Non-pigmented ciliary epithelial cell (primary cell): ENCODE measurements around the gene GRIP1.

ENCODE experiments used
- DNase-seq: peaks from one replicate; pipeline ENCODE4 v3.0.0-alpha.2; 2010; ENCODE audit warnings: low read depth

Gene GRIP1

DNA sequence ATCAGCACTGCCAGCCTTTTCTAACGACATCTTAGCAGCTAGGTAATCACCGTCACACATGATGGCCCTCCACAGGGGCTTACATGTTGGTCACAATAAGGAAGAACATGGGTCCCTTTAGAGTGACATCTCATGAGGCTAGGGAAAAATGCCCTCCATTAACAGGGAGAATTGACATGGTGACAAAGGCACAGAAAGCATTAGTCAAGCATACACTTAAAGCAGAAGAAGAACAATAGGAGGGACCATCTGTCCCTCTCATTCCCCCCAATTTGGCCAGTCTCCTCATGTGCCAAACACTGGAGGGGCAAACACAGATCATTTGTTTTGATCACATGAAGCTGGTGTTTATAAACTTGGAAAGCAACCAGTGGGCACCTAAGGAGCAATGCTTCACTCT, 78.0 kb downstream of the GRIP1 start:
- no peak for DNase-seq

DNA sequence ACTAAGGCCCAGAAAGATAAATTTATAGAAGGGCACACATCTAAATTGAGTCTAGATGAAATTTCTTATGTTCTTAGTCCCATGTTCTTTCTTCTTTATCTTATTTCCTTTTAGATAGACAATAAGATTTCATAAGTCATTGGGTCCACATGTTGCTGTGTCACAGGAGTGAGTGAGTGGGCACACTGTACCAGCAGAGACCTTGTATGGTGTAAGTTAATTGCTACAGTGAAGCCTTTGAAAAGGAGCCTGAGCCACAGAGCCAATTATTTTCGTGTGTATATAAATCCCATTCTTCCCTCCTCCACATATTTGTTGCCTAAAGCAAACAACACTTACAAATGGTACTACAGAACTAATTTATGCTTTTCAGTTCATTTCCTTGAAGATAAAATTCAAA, 79.1 kb downstream of the GRIP1 start:
- DNase-seq: no peak

DNA sequence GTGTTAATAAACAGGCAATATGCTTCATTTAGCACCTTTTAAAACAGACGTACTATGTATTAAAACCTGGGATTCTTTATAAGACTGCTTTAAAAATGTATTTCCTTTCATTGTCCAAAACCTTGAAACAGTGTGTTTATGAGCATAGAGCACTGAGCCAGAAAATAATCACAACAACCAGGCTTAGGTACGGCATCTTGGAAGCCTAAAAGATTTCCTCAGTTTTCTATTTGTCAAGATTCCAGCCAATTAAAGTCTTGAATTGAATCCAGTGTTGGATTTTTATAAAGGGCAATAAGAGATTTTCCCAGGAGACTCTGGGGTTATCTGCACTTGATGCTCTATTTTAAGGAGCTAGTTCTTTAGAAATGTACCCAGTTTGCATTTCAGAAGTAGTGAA, 80.3 kb downstream of the GRIP1 start:
- no peak for DNase-seq

DNA sequence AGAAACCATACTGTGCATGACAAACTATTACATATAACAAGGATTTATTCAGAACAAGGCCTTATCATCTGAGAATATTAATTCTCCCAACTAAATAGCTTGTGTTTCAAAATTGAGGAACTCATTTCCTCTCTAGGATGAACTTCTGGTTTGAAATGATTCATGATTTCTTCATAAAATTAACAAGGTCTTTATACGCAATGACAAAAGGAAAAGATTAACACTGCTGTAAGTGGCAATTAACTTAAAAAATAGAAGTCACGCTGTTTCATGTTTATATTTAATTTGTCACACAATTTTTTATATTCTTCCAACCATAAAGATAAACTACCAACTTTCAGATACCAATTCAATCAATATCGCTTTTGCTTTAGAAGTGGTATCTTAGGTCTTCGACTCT, 80.8 kb downstream of the GRIP1 start:
- no peak for DNase-seq

DNA sequence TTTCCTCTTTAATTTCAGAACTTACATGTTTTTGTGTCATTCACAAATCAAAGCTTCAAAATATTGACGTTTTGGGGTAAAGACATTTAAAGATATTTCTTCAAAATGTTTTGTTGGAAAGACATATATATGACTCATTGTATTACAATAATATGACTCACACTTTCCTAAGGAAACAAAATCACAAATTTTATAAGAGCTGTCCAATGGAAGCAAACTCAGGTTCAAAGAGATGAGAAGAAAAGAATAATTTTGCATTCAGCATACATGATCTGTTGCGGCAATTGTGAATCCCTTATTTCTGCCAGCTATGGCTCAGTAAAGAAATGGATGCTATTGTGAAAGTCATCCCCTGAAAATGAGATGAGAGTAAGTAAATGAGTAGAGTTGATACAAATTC, 82.7 kb downstream of the GRIP1 start:
- no peak for DNase-seq

DNA sequence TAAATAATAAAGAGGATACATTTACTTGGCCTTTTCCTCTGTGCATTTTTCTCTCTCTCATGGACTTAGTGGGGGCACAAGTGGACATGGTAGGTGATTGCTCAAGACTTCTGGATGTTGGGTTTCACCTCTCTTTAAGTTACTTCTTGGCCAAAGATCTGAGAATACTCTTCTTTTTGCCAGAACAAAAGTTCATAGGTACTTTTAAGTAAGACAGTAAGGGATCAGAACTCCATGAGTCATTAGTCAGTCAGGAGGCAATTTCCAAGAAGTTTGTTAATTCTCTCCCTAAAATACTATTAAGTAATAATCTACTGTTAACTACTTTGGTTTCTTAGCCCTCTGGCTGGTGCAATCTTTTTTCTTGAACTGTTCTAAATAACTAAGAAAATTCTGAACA, 84.2 kb downstream of the GRIP1 start:
- DNase-seq: no peak

DNA sequence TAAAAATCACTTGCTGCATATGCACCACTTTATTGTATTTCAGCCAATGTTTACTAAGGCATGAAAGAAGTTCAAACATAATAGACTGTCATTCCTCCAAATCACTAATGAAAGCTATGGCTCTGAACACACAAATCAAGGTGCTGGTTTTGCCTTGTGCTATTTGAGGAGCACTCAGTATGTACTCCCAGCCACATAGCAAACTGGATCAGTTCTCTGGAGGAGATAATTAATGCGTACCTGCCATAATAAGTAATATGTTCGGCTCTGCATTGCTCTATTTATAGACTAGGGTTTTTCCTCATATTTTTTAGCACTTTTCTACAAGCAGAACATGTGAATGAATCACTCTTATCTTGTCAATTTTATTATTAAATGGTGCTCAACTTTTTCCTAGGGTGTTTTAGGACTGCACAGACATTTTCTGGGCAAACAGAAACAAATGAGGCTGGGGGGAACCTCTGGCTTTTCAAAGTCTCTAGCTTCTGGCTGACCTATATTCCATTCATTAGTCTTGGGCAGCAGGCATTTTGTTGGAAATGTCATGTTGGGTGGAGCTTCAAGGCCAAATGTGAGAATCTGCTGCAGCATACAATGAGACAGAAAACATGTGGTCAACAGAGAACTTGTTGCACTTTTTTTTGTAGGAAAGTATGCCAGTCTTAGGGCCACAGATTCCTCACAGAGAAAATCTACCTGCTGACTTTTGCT, 88.4 kb downstream of the GRIP1 start:
- DNase-seq: no peak

DNA sequence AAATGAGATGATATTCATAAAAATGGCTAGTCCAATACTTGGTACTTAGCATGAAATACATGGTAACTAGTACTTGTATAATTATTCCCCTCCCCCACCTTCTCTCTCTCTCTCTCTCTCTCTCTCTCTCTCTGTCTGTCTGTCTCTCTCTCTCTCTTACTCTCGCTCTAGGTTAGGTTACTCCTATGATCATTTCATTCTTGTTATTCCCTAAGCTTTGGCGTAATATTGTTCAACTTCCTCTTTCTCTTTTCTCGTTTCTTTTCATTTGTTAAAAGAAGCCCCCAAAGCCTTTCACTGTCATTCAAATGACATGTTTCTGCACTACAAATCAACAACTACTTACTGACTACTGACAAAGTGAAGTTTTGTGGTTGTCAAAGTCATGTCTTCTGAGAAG, 89.8 kb downstream of the GRIP1 start:
- DNase-seq: no peak

DNA sequence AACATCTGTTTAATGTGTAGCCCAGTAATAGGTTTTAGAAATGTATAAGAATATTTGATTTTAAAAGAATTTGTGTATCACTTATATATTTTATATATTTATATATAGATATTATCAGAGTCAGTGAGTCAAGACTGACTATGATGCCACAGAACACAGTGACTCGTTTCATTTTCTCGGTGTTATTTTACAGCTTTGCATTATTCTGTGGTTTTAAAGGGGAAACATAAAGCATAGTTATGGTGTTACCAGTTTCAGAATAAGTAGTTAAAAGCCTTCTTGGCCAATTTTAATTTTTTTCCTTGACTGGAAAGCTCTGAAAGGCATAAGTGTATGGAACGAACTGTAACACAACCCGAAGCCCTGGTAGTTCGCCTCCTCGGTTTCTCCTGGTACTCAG, 91.0 kb downstream of the GRIP1 start:
- DNase-seq: no peak

DNA sequence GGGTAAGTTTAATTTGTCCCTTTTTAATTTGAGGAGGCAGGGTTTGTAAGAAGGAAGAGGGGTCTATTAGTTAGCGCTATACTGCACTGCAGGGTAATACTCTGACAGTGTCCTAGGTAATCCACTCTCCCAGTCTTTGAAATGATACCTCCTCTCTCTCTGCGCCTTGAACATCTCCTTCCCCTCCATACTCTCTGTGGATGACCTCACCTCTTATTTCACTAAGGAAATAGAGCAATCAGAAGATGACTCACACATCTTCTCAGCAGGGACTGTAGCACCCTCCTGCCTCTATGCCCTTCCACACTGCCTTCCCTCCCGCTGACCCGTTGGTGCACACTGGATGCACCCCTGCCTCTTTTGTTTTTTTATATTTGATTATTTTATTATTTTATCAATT, 94.2 kb downstream of the GRIP1 start:
- DNase-seq: no peak

DNA sequence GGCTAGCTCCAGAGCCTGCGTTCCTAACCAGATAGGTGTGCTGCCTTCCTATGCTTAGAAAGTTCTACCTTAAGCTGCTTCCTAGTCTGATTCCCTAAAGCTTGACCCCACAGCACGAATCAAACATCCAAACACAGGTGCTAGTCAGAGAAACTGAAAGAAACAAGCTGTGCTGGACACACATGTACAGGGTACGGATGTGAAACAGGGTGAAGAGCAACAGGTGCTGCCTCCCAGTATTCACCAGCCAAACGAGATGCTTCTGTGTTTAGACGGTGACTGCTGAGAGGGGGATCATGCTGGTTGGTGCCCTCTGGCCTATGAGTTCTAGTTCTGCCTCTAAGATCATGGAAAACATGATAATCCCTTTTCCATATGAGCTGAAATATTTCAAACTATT, 105.3 kb downstream of the GRIP1 start:
- no peak for DNase-seq

DNA sequence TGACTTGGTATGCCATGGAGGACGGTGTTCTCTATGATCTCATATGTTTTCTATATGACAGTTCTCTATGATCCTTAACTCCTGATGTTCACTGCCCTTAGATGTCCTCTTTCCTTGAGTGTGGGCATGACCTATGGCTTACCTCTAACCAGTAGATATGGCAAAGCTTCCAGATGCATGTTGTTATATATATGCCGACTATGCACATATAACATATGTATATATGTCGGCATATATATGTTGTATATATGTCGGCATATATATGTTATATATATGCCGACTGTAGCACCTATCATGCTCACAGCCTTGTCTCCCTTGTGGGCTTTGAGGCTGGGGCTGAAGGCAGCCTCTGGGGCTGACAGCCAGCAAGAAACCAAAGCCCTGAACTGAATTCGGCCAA, 106.0 kb downstream of the GRIP1 start:
- DNase-seq: no peak

DNA sequence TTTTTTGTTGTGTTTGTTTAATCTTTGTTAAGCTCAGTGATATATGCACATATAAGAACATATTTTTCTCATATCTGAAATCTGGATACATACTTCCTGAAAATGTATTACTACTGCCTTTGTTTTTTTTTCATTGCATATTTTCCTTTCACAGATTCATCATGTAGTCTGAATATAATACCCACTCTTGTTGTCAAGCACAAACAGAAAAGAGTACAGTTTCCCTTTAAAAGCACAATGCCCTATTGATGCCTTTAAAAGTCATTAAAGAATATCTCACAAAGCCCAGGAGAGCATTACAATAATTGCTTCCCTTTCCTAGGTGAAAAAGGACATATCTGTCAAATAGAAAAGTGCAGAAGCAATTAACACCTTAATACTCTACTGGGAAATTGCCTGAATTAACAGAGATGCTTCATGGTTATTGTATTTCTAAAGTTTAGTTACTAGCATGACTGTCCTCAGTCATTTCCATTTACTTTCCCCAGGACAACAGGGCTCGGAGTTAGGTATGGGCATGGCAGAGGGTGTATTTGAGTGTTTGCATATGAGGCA, 107.4 kb downstream of the GRIP1 start:
- DNase-seq: no peak

DNA sequence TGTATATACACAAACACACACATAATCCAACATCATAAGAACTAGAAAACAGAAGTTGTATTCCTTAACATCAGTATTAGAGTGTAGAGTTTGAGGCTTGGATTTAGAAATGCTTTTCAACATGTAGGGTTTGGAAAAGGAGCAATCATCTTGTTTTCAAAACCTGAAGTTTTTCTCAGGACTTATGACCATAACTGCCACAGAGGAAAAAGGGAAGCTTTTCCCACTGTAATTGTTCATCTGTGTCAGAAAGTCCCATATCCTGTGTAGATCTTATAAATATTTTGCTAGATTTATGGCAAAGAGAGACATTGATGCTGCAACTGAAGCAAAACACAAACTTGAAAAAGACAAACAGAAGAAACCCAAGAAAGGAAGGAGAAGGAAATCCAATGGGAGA, 115.7 kb downstream of the GRIP1 start:
- no peak for DNase-seq

DNA sequence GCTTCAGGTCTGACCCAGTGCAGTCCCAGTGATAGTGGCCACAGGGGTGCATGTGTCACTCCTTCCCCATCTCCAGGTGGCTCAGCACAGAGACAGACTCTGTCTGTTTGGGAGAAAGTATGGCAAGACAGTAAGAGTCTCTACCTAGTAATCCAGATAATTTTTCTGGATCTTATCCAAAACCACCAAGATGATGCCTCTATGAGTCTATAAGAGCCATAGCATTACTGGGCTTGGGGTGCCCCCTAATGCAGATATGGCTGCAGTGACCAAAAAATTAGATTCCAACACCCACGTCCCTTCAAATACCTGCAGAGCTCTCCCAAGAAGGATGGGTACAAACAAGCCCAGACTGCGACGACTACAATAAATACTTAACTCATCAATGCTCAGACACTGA, 123.8 kb downstream of the GRIP1 start:
- DNase-seq: no peak

DNA sequence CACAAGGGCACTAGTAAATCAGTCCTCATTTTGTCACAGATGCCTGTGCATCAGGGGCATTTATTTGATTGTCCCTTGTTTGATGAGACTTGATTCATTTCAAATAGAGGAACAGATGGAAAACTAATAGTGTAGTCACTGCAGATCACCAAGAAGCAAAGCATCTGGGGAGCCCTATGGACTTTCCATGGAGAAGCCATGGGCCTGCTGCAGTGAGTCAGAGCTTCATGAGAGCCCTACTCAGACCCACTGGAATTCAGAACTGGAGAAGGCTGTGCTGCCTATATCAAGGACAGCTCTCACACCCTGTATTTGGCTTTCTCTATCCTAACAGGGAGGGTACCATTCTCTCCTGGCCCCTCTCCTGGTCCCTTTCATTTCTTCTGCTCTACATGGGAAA, 126.2 kb downstream of the GRIP1 start:
- DNase-seq: no peak

DNA sequence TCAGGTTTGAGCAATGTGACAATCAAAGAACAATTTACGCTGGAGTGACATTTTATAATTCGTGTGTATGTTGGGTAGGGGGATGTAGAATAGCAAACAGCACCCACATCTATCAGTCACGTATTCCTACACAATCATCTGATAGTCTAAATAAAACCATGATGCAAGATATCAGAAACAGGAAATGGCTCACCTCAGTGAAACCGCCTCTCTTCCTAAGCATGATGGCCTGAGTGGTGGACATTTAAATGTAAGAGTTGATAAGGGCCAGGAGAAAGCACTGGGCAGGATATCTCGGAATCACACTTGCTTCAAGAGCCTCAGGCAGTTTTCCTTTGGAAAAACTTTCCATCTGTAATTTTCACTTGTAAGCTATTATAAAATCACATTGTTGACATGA, 128.2 kb downstream of the GRIP1 start:
- no peak for DNase-seq

DNA sequence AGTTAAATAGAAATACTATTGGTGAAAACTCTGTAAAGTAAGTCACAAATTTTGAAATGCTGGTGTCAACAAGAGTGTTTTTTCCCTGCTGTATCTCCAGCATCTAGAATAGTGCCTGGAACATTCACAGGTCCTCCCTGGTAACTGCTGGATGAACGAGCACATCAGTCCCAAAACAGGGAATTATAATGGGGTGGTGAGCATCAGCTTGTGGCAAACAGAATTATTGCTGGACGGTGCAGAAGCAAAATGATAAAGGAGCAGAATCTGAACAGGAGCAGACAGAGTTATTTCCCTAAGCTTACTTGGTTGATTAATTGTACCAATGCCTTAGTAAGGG, 129.9 kb downstream of the GRIP1 start:
- no peak for DNase-seq

DNA sequence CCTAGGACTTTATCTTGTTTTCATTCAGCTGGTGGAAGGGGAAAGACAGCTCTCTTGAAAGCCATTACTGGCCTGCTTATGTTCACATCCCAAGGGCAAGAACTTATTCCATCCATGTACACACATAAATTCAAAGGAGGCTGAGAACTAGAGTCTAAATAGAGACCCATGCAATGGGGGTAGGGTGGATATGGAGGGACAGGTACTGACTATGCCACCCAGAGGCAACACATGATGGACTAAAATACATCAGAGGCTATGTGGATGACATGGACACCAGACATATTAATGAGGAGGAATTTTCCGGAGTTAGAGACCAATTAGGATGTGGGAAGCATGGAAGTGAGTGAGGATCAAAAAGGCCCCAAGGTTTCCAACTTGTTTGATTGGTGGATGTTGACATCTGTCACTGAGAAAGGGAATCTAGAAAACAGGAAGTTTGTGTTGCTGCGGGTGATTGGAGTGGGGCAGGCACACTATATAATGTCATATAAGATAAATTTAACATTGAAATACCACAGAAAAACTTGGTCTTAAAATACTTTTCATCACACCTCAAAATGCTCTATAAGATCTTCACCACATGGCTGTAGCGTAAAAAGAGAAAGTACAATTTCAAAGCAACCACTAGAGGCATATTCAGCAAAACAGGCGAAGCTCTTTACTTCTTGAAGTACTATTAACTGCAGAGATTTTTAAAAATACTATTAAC, 130.4 kb downstream of the GRIP1 start:
- no peak for DNase-seq

DNA sequence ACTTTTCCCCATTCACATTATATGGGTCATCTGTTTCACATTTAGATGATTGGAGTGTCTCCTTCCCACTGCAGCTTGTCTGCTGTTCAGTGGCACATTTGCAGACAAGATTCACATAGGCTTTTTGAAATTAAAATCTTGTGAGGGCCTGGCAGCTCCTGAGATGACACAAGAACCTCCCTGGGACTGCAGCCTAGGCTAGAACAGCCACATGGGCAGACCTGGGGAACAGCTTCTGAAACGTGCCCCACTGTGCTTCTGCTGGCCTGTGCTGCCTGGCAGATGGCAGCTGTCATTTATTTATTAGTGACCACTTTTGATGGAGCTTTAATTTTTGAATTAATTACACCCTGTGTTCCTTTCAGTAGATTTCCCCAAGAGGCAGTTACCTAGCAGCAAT, 137.4 kb downstream of the GRIP1 start:
- no peak for DNase-seq

DNA sequence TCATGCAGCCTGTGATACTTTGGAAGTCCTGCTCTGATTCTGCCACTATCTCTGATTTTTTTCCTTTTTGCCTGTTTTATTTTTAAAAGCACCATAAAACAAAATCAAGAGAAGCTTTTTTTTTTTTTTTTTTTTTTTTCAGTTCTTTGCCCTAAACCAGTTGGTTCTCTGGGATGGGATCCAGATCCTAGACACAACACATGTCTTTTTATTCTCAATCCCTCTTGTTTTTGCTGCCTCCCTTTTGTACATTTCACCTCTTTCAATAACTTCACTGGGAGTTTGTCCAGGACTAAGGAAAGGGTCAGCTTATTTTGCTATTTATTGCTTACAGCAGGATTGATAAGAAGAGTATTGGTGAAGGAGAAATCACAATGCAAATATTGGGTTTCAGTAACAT, 139.4 kb downstream of the GRIP1 start:
- DNase-seq: no peak

DNA sequence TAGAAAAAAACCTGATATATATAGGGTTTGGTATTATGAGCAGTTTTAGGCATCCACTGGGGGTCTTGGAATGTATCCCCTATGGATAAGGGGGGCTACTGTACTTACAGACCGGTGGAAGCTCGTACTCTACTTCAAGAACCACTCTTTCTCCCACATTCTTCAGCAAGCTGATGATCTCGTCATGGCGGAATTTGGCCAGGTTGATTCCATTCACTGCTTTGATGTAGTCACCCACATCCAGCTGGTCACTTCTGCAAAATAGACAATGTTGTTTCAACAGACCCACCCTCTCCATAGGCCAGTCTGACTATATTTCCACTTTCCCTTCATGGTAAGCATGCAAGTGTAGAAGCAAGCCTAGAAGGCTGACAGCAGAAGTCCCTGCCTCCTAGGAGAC, 139.9 kb downstream of the GRIP1 start:
- no peak for DNase-seq

DNA sequence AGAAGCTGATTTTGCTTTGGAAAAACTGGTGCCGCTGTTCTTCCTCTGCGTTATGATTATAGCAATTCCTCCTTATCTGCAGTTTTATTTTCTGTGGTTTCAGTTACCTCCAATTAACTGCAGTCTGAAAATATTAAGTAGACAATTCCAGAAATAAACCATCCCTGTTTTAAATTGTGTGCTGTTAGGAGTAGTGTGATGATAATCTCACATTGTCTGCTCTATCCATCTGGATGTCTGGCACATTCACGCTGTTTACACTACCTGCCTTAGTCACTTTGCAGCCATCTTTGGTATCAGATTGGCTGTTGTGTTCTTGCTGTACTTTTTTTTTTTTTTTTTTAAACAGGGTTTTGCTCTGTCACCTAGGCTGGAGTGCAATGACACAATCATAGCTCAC, 141.0 kb downstream of the GRIP1 start:
- no peak for DNase-seq

DNA sequence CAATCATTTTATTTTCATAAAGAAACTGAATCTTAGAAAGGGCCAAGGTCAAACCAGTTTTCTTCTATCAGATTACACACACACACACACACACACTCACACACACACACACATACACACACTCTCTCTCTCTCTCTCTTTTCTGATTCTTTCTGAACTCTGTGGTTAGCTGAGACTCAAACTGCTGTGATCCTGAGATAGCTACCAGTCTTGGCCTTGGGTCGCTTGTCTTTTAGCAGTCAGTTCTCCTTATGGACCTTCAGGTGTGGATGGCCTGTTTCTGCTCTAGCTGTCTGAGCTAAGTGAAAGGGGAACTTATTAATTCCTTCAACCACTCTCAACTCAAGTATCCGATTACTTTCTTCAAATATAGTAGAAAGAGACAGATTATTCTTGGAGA, 145.1 kb downstream of the GRIP1 start:
- DNase-seq: no peak
